Measurements from ENCODE around the gene CTNNA2.

CTNNA2 gene

DNA sequence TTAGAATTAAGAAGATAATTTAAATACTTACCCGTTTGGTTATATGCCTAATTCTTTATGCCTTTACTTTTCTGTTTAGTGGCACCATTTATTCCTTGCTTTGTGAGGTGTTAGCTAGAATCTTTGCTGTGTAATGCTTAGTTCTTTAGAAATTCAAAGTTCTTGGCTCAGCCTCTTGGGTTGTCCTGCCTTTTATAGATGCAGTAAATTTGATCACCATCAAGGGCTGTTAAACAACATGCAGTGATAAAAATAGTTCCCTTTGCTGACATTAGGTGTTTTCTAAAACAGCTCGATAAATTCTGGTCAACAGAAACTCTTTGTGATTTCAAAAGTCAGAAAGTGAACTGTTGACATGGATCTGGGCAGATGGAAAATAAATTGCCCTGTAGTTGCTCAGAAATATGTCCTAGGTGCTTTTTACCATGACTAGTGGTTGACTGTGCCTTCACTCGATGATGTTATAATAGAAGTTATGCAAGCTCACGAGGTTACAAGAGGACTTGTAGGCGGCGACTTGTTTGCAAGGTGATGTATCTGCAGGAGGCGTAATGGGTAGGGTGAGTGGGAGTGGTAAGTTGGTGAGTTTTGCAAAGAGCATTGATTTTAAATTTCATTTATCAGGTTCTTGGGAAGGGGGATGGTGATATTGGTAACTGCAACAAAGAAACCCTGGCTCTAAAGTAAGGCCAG, 739.6 kb downstream of the CTNNA2 start:
- Histone ChIP-seq H3K4me3 (ENCODE audit: low read depth, low read length) (no peak overlapping the region), H3K27me3 (ENCODE audit: control insufficient read depth, insufficient read depth, low read length) (no peaks in the 10 kb centered on the region), H3K9me3 (ENCODE audit: control insufficient read depth, insufficient read depth, low read length) (no peaks in the 10 kb centered on the region), H3K36me3 (ENCODE audit: control insufficient read depth, insufficient read depth, low read length) (no peaks in the 10 kb centered on the region), H3K4me1 (ENCODE audit: control insufficient read depth, insufficient read depth, low read length) (no peaks in the 10 kb centered on the region), H3K9ac (ENCODE audit: low read depth, low read length) (no peak overlapping the region)

DNA sequence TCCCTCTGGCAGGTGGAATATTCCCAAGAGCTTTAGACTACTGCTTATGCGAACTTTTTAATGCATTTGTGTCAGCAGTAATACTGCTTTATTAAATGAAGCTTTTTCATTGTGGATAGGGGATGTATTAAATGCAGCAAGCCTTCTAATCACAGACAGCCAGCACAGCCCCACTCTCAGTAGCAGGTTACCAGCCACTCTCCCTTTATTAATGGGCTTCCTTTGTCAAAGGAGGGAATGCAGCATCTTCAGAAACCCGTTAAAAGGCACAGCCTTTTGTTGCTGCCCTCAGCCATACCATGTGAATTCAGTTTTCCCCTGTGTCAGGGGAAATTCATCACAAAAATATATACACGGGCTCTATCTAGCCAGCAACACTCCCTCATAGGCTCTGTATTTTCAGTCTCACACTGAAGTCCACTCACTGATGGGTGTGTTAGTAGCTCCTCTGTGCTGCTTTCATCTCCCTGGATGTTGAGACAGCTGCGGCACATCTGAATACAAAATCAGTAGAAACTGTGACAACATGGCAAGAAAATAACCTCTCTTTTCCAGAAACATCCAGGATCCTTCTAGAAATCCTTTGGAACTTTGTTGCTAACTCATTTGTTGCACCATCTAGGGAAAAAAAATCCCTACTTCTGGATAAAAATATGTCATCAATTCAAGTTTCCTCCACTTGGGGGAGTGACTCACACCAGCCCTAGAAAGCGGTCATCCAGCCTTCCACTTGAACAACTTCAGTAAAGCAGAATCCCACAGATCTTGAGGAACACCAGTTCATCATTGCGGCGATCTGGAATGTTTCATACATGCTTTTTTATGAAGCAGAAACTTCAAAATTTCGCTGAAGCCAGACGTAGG, 743.3 kb downstream of the CTNNA2 start:
- Histone ChIP-seq H3K27me3 (ENCODE audit: control insufficient read depth, insufficient read depth, low read length) (no peaks in the 10 kb centered on the region), H3K9ac (ENCODE audit: low read depth, low read length) (no peak overlapping the region), H3K36me3 (ENCODE audit: control insufficient read depth, insufficient read depth, low read length) (no peaks in the 10 kb centered on the region), H3K4me3 (ENCODE audit: low read depth, low read length) (no peak overlapping the region), H3K4me1 (ENCODE audit: control insufficient read depth, insufficient read depth, low read length) (no peaks in the 10 kb centered on the region), H3K9me3 (ENCODE audit: control insufficient read depth, insufficient read depth, low read length) (no peaks in the 10 kb centered on the region)

DNA sequence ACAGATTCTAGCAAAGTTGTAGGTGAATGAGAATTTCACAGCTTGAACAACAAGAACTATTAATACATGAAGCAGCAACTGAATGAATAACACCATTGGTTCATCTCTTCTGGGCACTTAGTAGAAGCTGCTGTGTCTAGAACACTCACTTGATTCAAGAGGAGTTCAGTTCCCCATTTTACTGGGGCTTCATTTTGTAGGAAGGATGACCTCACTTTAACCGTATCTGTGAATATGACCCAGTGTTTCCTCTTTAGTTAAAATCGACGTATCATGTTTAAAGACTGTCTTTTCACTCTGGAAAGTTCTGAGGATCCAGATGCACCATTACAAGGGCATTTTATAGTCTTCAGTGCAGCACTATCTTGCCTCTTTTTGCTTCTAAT, 743.9 kb downstream of the CTNNA2 start:
- no peak overlapping the region for H3K9ac ChIP-seq (ENCODE audit: low read depth, low read length)
- no peaks in the 10 kb centered on the region for H3K9me3 ChIP-seq (ENCODE audit: control insufficient read depth, insufficient read depth, low read length)
- no peaks in the 10 kb centered on the region for H3K27me3 ChIP-seq (ENCODE audit: control insufficient read depth, insufficient read depth, low read length)
- H3K36me3 ChIP-seq (ENCODE audit: control insufficient read depth, insufficient read depth, low read length): no peaks in the 10 kb centered on the region
- no peak overlapping the region for H3K4me3 ChIP-seq (ENCODE audit: low read depth, low read length)
- no peaks in the 10 kb centered on the region for H3K4me1 ChIP-seq (ENCODE audit: control insufficient read depth, insufficient read depth, low read length)

DNA sequence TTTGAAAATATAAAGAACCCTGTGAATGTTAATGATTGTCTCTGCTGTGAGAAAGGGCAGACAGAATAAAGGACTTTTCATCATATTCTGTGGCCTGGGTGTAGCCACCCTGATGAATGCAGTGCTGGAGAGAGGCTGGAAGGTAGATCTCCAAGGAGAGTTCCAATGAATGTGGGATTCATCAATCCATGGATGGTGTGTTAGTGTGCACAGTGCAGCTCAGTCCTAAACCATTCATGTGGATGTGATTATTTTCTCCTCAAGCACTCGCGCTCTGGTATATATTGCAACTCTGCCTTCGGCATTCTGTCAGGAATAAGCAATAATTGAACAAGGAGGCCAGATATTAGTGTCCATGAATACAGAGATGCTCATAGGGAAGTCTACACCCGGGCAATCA, 744.6 kb downstream of the CTNNA2 start:
- no peak overlapping the region for H3K4me3 ChIP-seq (ENCODE audit: low read depth, low read length)
- no peaks in the 10 kb centered on the region for H3K9me3 ChIP-seq (ENCODE audit: control insufficient read depth, insufficient read depth, low read length)
- H3K4me1 ChIP-seq (ENCODE audit: control insufficient read depth, insufficient read depth, low read length): no peaks in the 10 kb centered on the region
- no peaks in the 10 kb centered on the region for H3K27me3 ChIP-seq (ENCODE audit: control insufficient read depth, insufficient read depth, low read length)
- no peaks in the 10 kb centered on the region for H3K36me3 ChIP-seq (ENCODE audit: control insufficient read depth, insufficient read depth, low read length)
- H3K9ac ChIP-seq (ENCODE audit: low read depth, low read length): no peak overlapping the region

DNA sequence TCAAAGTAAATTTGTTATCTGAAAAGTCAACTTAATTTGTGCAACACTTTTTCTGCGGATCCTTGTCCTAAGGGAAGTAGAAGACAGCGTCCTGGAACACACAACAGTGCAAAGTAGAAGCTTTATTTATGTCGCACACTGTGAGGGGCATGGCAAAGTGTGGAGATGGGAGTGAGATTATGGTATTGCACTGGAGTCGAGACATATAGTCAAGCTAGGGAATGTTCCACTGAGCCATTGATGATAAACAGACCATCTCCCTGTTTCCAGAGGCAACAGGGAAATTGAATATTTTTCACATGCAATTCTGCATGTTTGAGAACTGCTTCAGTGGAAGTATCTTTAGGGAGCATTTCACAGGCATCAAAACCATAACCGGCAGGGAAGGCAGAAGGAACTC, 745.5 kb downstream of the CTNNA2 start:
- H3K36me3 ChIP-seq (ENCODE audit: control insufficient read depth, insufficient read depth, low read length): no peaks in the 10 kb centered on the region
- H3K4me1 ChIP-seq (ENCODE audit: control insufficient read depth, insufficient read depth, low read length): no peaks in the 10 kb centered on the region
- H3K9me3 ChIP-seq (ENCODE audit: control insufficient read depth, insufficient read depth, low read length): no peaks in the 10 kb centered on the region
- no peak overlapping the region for H3K4me3 ChIP-seq (ENCODE audit: low read depth, low read length)
- H3K9ac ChIP-seq (ENCODE audit: low read depth, low read length): no peak overlapping the region
- H3K27me3 ChIP-seq (ENCODE audit: control insufficient read depth, insufficient read depth, low read length): no peaks in the 10 kb centered on the region

DNA sequence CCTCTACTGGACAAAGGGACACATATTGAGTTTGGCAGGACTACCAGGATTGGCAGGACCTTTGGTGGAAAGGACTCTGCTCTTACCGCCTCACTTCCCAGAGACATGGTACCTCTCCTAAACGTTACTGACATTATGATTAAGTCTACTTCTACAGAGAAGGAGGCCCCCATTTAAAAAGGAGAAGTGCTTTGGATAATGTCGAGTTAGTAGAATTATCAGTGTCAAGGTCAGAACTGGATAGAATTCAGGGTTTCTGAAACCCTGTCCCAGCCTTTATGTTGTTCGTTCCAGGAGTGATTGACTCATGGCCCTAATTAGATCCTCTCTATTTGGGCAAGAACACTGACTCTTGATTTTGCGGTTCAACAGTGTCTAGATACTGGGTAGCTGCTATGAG, 745.9 kb downstream of the CTNNA2 start:
- Histone ChIP-seq H3K4me1 (ENCODE audit: control insufficient read depth, insufficient read depth, low read length) (no peaks in the 10 kb centered on the region), H3K27me3 (ENCODE audit: control insufficient read depth, insufficient read depth, low read length) (no peaks in the 10 kb centered on the region), H3K9me3 (ENCODE audit: control insufficient read depth, insufficient read depth, low read length) (no peaks in the 10 kb centered on the region), H3K36me3 (ENCODE audit: control insufficient read depth, insufficient read depth, low read length) (no peaks in the 10 kb centered on the region), H3K9ac (ENCODE audit: low read depth, low read length) (no peak overlapping the region), H3K4me3 (ENCODE audit: low read depth, low read length) (no peak overlapping the region)

DNA sequence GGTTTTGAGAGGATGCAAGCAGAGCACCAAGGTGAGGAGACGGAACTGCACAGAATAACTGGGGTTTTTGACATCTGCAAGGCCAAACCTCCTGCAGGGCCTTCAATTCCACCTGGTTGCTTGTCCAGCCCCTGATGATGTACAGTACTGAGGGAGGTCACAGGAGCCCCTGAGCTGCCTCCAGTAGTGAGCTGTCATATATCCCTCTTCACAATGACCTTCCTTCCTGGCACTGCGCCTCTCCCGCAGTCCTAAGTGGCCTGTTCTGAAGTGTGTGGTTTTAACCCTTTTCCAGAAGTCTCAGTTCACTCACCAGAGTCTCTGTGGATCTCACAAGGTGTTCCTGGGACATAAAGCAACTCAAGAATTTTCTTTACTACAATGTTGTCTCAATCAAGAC, 746.4 kb downstream of the CTNNA2 start:
- Histone ChIP-seq H3K36me3 (ENCODE audit: control insufficient read depth, insufficient read depth, low read length) (no peaks in the 10 kb centered on the region), H3K4me3 (ENCODE audit: low read depth, low read length) (no peak overlapping the region), H3K9ac (ENCODE audit: low read depth, low read length) (no peak overlapping the region), H3K9me3 (ENCODE audit: control insufficient read depth, insufficient read depth, low read length) (no peaks in the 10 kb centered on the region), H3K27me3 (ENCODE audit: control insufficient read depth, insufficient read depth, low read length) (no peaks in the 10 kb centered on the region), H3K4me1 (ENCODE audit: control insufficient read depth, insufficient read depth, low read length) (no peaks in the 10 kb centered on the region)

DNA sequence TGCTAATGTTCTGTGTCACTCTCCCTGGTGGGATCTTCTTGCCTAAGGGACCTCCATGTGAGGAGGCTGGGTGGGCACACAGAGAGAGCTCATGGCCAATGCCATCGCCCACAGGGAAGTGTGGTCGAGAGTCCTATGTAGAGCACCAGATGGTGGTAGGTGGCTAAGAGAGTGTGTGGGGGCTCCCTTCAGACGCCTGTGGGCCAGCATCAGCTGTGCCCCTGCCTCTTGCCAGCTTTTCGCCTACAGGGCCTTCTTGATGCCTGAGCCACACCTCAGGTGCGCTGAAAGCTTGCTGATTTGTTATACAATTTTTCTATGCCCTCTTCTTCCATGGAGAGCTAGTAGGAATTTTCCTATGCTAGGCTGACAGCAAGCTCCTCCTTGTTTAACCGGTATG, 753.4 kb downstream of the CTNNA2 start:
- Histone ChIP-seq H3K36me3 (ENCODE audit: control insufficient read depth, insufficient read depth, low read length) (no peaks in the 10 kb centered on the region), H3K4me1 (ENCODE audit: control insufficient read depth, insufficient read depth, low read length) (no peaks in the 10 kb centered on the region), H3K9ac (ENCODE audit: low read depth, low read length) (no peak overlapping the region), H3K9me3 (ENCODE audit: control insufficient read depth, insufficient read depth, low read length) (no peaks in the 10 kb centered on the region), H3K27me3 (ENCODE audit: control insufficient read depth, insufficient read depth, low read length) (no peaks in the 10 kb centered on the region), H3K4me3 (ENCODE audit: low read depth, low read length) (no peak overlapping the region)

DNA sequence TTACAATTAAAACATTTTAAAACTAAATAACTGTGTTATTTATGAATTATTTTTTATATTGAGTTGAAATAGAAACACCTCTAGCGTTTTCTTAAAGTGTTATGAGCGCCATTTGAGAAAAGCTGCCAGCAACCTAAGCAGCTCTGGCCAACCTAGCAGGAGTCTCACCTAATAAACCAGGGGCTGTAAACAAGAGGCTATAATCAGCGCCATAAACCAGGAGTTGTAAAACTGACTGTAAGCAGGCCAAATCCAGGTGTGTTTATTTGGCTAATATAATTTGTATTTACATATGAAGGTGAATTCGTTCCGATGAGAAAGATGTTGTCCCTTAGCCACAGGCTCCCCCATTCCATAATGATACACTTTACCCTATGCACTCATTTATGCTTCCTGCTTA, 757.0 kb downstream of the CTNNA2 start:
- Histone ChIP-seq H3K9me3 (ENCODE audit: control insufficient read depth, insufficient read depth, low read length) (no peaks in the 10 kb centered on the region), H3K36me3 (ENCODE audit: control insufficient read depth, insufficient read depth, low read length) (no peaks in the 10 kb centered on the region), H3K27me3 (ENCODE audit: control insufficient read depth, insufficient read depth, low read length) (no peaks in the 10 kb centered on the region), H3K9ac (ENCODE audit: low read depth, low read length) (no peak overlapping the region), H3K4me3 (ENCODE audit: low read depth, low read length) (no peak overlapping the region), H3K4me1 (ENCODE audit: control insufficient read depth, insufficient read depth, low read length) (no peaks in the 10 kb centered on the region)

DNA sequence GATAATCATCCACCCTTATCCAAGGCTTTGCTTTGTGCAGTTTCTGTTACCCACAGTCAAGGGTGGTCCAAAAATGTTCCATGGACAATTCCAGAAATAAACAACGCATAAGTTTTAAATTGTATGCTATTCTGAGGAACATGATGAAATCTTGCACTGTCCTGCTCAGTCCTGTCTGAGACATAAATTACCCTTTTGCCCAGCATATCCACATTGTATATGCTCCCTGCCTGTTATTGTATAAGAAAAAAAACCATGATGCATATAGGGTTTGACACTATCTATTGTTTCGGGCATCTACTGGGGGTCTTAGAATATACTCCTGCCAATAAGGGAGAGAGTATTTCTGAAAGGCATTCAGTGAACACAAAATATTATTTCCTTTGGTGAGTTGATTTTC, 767.7 kb downstream of the CTNNA2 start:
- Histone ChIP-seq H3K27me3 (ENCODE audit: control insufficient read depth, insufficient read depth, low read length) (no peaks in the 10 kb centered on the region), H3K4me3 (ENCODE audit: low read depth, low read length) (no peak overlapping the region), H3K4me1 (ENCODE audit: control insufficient read depth, insufficient read depth, low read length) (no peaks in the 10 kb centered on the region), H3K9ac (ENCODE audit: low read depth, low read length) (no peak overlapping the region), H3K9me3 (ENCODE audit: control insufficient read depth, insufficient read depth, low read length) (no peaks in the 10 kb centered on the region), H3K36me3 (ENCODE audit: control insufficient read depth, insufficient read depth, low read length) (no peaks in the 10 kb centered on the region)

DNA sequence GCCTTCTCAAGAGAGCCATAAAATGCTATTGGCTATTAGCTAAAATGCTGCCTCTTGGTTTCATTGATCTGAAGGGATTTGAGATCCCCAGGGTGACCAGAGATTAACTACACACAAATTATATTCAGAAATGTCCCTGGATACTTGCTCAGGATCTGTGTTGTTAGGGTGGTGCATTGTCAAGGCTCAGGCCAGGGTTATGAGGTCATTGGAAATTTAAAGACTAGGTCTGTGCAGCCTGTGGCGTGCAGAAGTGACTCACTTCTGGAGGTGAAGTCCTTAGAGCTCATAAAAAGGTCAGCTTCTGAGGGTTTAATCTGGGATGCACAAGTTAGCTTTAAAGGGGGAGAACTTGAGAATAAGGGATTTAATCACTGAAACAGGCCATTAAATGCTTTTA, 768.2 kb downstream of the CTNNA2 start:
- Histone ChIP-seq H3K4me1 (ENCODE audit: control insufficient read depth, insufficient read depth, low read length) (no peaks in the 10 kb centered on the region), H3K9ac (ENCODE audit: low read depth, low read length) (no peak overlapping the region), H3K36me3 (ENCODE audit: control insufficient read depth, insufficient read depth, low read length) (no peaks in the 10 kb centered on the region), H3K4me3 (ENCODE audit: low read depth, low read length) (no peak overlapping the region), H3K27me3 (ENCODE audit: control insufficient read depth, insufficient read depth, low read length) (no peaks in the 10 kb centered on the region), H3K9me3 (ENCODE audit: control insufficient read depth, insufficient read depth, low read length) (no peaks in the 10 kb centered on the region)

DNA sequence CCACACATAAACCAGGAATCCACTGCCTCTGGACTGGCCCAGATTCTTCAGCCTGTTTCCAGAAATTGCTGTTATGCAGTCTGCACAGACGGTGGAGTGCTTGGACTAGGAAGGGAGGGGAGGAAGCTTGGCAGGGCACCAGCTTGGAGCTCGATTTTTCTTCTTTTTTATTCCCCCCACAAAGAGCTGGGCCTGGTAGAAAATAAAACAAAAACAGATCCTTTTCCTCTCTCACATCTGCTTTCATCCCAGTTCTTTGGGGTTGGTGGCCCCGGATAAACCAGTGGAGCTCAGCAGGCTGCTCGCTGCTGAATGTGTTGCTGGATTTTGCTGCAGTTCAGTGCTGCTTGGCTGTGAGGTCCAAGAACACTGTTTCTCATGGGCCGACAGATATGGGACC, 775.7 kb downstream of the CTNNA2 start:
- no peak overlapping the region for H3K4me3 ChIP-seq (ENCODE audit: low read depth, low read length)
- no peaks in the 10 kb centered on the region for H3K36me3 ChIP-seq (ENCODE audit: control insufficient read depth, insufficient read depth, low read length)

More for the DNA sequence above, 775.7 kb downstream of the CTNNA2 start:
- H3K9ac ChIP-seq (ENCODE audit: low read depth, low read length): no peak overlapping the region
- H3K27me3 ChIP-seq (ENCODE audit: control insufficient read depth, insufficient read depth, low read length): no peaks in the 10 kb centered on the region
- no peaks in the 10 kb centered on the region for H3K9me3 ChIP-seq (ENCODE audit: control insufficient read depth, insufficient read depth, low read length)
- H3K4me1 ChIP-seq (ENCODE audit: control insufficient read depth, insufficient read depth, low read length): no peaks in the 10 kb centered on the region
